Lower leg skin (tissue), 3 donors: ENCODE data around the gene TTC23.

Source experiments
- POLR2A ChIP-seq, 2 donors: fragments of 450-650 bp; IDR thresholded peaks; one replicate each; pipeline ENCODE4 v1.6.1; 2016 to 2017; ENCODE audit warnings: antibody characterized with exemption in 2 of 2, mild to moderate bottlenecking in 1 of 2, moderate library complexity in 1 of 2
- TF ChIP-seq, protein P1 (sequence below), 3 donors: fragments of 450-650 bp; IDR thresholded peaks; one replicate each; pipeline ENCODE4 v1.5.1; 2016; ENCODE audit warnings: antibody characterized with exemption in 3 of 3, mild to moderate bottlenecking in 3 of 3, moderate library complexity in 2 of 3

DNA sequence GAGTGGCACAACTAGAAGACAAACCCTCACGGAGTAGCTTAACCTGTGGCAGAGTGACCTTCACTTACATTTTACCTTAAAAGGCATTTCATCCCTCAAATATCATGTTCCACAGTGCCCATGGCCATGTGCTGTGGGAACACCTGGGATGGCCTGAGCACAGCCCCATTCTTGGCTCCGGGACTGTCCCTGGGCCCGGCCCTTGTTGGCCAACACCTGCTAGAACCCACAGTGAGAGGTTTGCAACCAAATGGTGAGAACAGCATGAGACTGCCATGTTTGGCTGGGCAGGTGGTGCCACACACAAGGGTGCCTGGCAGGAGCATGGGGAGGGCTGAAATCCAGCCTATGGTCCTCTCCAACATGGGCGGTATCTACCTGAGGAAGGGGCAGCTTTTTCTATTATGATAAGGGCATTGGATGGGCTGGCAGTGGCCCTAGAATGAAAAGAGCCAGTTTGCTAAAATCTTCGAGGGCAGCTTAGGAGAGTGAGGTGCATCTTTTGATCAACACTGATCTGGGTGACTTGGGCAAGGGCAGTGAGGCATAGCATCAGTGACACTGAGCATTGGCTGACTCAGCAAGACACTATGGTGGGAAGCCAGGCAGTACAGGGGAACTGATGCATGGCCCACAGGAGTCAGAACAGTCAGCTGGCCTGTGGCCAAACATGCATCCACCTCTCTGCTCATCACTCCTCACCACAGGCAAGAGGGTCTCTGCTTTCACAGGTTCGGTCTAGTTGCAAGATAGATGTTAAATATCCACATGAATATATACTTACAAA lies 90.6 kb downstream of the TTC23 start:
- no peak for TF ChIP-seq POLR2A (IDR thresholded peaks at IDR 0.05)
- TF ChIP-seq, protein P1, sequence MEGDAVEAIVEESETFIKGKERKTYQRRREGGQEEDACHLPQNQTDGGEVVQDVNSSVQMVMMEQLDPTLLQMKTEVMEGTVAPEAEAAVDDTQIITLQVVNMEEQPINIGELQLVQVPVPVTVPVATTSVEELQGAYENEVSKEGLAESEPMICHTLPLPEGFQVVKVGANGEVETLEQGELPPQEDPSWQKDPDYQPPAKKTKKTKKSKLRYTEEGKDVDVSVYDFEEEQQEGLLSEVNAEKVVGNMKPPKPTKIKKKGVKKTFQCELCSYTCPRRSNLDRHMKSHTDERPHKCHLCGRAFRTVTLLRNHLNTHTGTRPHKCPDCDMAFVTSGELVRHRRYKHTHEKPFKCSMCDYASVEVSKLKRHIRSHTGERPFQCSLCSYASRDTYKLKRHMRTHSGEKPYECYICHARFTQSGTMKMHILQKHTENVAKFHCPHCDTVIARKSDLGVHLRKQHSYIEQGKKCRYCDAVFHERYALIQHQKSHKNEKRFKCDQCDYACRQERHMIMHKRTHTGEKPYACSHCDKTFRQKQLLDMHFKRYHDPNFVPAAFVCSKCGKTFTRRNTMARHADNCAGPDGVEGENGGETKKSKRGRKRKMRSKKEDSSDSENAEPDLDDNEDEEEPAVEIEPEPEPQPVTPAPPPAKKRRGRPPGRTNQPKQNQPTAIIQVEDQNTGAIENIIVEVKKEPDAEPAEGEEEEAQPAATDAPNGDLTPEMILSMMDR (IDR thresholded peaks at IDR 0.05): no peak
